Right lobe of liver (tissue), 6 donors: ENCODE measurements around the gene TMEM214. TPM values are rescaled to one million over a fixed set of nuclear protein-coding genes. Genes with fewer than 3 reads are reported as not detected.
A peak's percentile ranks its signal among the peaks of the same experiment; 100 is the strongest.

Source experiments
- ATAC-seq, 4 donors: fragments of 200-7000 bp; cut with Tn5 transposase; one replicate each; pipeline ENCODE4 v1.9.1; 2020; ENCODE audit warnings: mild to moderate bottlenecking in 4 of 4, moderate library complexity in 4 of 4
- DNase-seq, 3 donors: peaks; one replicate each; pipeline ENCODE4 v3.0.0-alpha.2; 2020
- H3K27ac ChIP-seq, 3 donors: fragments of 200-600 bp; one replicate each; pipeline ENCODE4 v1.8.0; 2022
- H3K27me3 ChIP-seq, 2 donors: fragments of 200-600 bp; one replicate each; pipeline ENCODE4 v1.8.0; 2022
- H3K36me3 ChIP-seq, 4 donors: fragments of 200-600 bp; sonication (generic) in 1 of 4; one replicate each; pipeline versions ENCODE4 v1.5.1 to v1.8.0; 2017 to 2022; ENCODE audit warnings: control low read depth in 1 of 4
- H3K4me1 ChIP-seq, 4 donors: fragments of 200-600 bp; sonication (generic) in 1 of 4; one replicate each; pipeline versions ENCODE4 v1.5.1 to v1.8.0; 2017 to 2022; ENCODE audit warnings: control low read depth in 1 of 4
- H3K4me3 ChIP-seq, 3 donors: fragments of 200-600 bp; one replicate each; pipeline ENCODE4 v1.8.0; 2022
- H3K9me3 ChIP-seq, 4 donors: fragments of 200-600 bp; sonication (generic) in 1 of 4; one replicate each; pipeline versions ENCODE4 v1.5.1 to v1.8.0; 2017 to 2022; ENCODE audit warnings: control low read depth in 1 of 4
- POLR2A ChIP-seq: fragments of 450-650 bp; IDR thresholded peaks from one replicate; pipeline ENCODE4 v1.6.1; 2017; ENCODE audit warnings: antibody characterized with exemption, mild to moderate bottlenecking
- WGBS: methylation state at CpG from one replicate; pipeline ENCODE4 v1.1.6; 2018; ENCODE audit warnings: low coverage, low lambda C conversion rate; ENCODE audit not compliant: insufficient coverage; ENCODE audit errors: missing lambda C conversion rate; 5-methylcytosine and 5-hydroxymethylcytosine counted together
- intact Hi-C, 2 donors: fragments of 100-400 bp; cut with DNase I; formaldehyde crosslinking; loops; one replicate each; pipeline versions ENCODE4 v1.11.2 to v1.14.1; 2022
- total RNA-seq, 6 experiments: library from RNA; depleted of rRNA in 2 of 6; stranded (reverse); fragments of >200 nt in 2 of 6; fragmentation: NEBNext Ultra II Directional in 3 of 6; extraction: Animal tissue kit (Norgen Biotek cat#: 25700) in 3 of 6; gene quantifications; one replicate each; pipeline versions ENCODE4 v1.1.0 to v1.2.4, GENCODE V29; 2016 to 2023
- TF ChIP-seq, protein P1 (sequence below), 4 donors: fragments of 200-600 bp in 3 of 4; fragments of 450-650 bp in 1 of 4; IDR thresholded peaks; one replicate each; pipeline versions ENCODE4 v1.5.1 to v1.8.0; 2016 to 2022; ENCODE audit warnings: antibody characterized with exemption in 4 of 4, mild to moderate bottlenecking in 2 of 4
- donor health status: DM: no; HTN: yes; CAD: no.
- donor health status: DM: no; HTN: no; CAD: no.
- donor health status: DM: no; HTN: no; CAD: no.
- donor health status: DM: no; HTN: yes; CAD: no.
- donor health status: DM: no; HTN: yes; CAD: no.

TMEM214 gene
- total RNA-seq, 6 experiments from 2014 or later, result 29.1 to 62.7 (median 50.0) TPM

DNA sequence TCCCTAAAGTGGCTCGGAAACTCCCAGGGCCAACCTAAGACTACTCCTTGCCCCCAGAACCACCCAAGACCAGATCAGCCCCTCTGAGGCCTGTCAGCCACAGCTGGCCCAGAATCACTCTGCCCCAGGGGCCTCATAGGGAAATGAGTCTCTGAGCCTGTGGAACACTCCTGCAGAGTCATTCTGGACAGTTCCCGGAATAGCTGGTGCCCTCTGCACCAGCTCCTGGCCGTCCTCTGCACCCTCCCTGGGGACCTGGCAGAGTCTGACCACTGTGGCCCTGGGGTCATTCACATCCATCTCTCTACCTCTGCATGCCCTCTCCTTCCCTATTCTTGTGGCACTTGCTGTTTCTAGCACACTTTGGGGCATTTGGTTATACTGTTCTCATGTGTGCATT lies 14.6 kb upstream of the TMEM214 start:
- Histone ChIP-seq H3K27ac (peak overlapping the region in 2 of 3 donors; percentile 68 to 78), H3K4me1 (peaks cover 2 to 70% (median 40%) of the 10 kb centered on the region in 4 donors), H3K36me3 (peaks cover 0 to 10% (median 3%) of the 10 kb centered on the region in 4 donors), H3K9me3 (no peaks in the 10 kb centered on the region), H3K27me3 (no peaks in the 10 kb centered on the region), H3K4me3 (no peak overlapping the region)
- ATAC-seq (peak; percentile 73 to 91 (median 82)), DNase-seq (peak; percentile 78 to 88 (median 86))
- intact Hi-C loops, result loop anchor here in 1 of 2 donors (5.0 kb wide), 1 partner anchor 56 kb away; no protein-coding TSS in a partner anchor
- WGBS, result 51% methylated on average over 2 of the region's 3 CpGs
- peak; percentile 35 for TF ChIP-seq POLR2A
- TF ChIP-seq, protein P1, sequence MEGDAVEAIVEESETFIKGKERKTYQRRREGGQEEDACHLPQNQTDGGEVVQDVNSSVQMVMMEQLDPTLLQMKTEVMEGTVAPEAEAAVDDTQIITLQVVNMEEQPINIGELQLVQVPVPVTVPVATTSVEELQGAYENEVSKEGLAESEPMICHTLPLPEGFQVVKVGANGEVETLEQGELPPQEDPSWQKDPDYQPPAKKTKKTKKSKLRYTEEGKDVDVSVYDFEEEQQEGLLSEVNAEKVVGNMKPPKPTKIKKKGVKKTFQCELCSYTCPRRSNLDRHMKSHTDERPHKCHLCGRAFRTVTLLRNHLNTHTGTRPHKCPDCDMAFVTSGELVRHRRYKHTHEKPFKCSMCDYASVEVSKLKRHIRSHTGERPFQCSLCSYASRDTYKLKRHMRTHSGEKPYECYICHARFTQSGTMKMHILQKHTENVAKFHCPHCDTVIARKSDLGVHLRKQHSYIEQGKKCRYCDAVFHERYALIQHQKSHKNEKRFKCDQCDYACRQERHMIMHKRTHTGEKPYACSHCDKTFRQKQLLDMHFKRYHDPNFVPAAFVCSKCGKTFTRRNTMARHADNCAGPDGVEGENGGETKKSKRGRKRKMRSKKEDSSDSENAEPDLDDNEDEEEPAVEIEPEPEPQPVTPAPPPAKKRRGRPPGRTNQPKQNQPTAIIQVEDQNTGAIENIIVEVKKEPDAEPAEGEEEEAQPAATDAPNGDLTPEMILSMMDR (IDR thresholded peaks at IDR 0.05), result no peak

DNA sequence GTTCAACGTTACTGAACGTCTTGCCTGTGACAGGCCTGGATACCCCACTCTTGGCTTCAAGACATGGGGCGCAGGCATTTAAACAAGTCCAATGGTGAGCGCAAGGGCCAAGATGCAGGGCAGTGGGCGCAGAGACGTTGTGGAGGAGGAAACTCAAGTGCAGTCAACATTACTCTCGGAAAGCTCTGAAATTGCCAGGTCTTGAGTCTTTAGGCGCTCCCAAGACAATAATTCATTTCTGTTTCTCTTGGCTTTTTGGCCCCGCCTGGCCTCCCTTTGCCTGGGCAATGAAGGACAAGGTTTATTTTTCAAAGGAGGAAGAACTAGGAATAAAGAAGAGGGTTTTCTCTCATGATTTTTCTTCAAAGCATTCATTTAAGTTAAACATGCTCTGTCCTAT lies 13.3 kb upstream of the TMEM214 start:
- WGBS, result 88% methylated on average over 3 of the region's 9 CpGs
- no peaks in the 10 kb centered on the region for H3K27me3 ChIP-seq
- intact Hi-C loops, result loop anchor here in 1 of 2 donors (5.0 kb wide), 1 partner anchor 57 kb away; no protein-coding TSS in a partner anchor
- no peak for TF ChIP-seq POLR2A
- TF ChIP-seq, protein P1 (IDR thresholded peaks at IDR 0.05), result no peak
- ATAC-seq, result no peak
- no peak overlapping the region for H3K4me3 ChIP-seq
- H3K4me1 ChIP-seq, result peaks cover 2 to 69% (median 40%) of the 10 kb centered on the region in 4 donors
- DNase-seq, result no peak
- peaks cover 0 to 17% (median 6%) of the 10 kb centered on the region in 4 donors for H3K36me3 ChIP-seq
- H3K9me3 ChIP-seq, result no peaks in the 10 kb centered on the region
- peak overlapping the region in 2 of 3 donors; percentile 46 to 53 for H3K27ac ChIP-seq

DNA sequence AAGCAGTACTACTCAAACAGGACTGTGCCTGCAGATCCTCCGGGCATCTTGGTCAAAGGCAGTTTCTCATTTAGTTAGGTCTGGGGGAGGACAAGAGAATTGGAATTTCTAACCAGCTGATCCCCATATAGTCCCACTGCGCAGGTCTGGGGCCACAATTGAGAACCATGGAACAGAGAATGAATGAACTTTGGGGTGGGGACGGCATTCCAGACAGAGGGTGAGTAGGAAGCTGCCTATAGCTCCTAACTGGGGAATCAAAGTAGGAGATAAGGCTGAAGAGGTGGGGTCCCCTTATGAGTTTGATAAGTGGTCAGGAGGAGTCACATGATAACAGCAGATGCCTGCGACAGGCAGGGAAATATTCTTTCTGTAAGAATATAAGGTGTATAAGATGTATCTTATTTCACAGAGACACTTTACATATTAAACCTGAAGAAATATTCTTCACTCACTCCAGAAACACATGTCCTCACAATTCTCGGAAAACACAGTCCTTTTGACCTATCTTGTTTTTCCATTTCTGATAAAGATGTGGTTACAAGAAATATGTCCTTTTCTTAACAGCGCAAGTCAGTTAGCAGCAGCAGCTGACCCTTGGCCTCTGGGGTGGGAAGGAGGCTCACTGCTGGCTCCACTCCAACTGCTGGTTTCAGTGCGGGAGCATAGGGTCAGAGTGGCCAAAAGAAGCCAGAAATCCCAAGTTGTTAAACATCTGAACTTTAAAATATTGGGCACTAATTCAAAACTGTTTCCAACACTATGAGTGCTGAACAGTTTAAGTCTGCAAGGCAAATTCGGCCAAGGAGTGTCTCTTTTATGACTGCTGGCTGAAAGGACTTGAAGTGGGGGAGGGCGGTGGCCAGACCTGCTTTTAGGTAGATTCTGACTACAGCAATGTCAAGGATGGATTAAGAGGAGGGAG lies 12.6 kb upstream of the TMEM214 start:
- H3K27ac ChIP-seq, result peak overlapping the region in 2 of 3 donors; percentile 46 to 53
- peaks cover 0 to 17% (median 6%) of the 10 kb centered on the region in 4 donors for H3K36me3 ChIP-seq
- H3K4me3 ChIP-seq, result no peak overlapping the region
- no peaks in the 10 kb centered on the region for H3K27me3 ChIP-seq
- ATAC-seq (peak; percentile 26 to 45 (median 39)), DNase-seq (peak; percentile 81 to 82 (median 82))
- no peaks in the 10 kb centered on the region for H3K9me3 ChIP-seq
- TF ChIP-seq POLR2A, result no peak
- peaks cover 2 to 62% (median 36%) of the 10 kb centered on the region in 4 donors for H3K4me1 ChIP-seq
- intact Hi-C loops, result loop anchor here (5.0 to 10.0 kb wide), 3 partner anchors 58 to 175 kb away; partner anchors contain the start of genes DPYSL5 (in 1 of the 2) and KHK (in 1 of the 2)
- 49% methylated on average over 9 of the region's 9 CpGs for WGBS

DNA sequence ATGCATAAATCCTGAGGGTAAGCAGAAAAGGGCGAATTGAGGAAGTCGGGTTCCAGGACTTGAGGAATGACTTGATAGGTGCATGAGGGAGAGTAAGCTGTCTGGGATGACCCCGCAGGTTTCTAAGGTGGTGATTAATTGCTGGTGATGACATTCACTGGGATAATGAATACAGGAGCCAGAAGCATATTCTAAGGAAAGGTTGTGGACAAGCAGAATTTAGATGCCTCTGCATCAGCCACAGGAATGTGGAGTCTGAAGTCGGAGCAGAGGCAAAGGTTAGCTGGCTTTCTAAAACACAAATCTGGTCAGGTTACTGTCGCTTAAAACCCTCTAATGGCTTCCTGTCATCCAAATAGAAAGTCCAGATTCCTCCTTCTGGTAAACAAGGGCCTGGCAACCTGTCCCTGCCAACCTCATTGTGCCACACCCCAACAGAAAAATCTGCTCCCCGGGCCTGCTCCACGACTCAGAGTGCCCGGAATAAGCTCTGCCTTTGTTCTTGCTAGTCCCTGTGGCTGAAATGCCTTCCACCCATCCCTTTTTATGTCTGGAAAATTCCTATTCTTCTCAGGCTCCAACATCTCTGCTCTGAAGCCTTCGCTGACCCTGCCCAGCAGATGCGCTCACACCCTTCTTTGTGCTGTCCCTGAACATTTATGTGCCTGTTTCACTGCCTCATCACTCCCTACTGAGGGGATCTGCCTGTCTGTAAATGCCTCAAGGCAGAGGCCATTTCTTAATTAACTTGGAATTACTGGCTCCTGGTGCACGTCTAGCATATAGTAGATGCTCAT lies 11.3 kb upstream of the TMEM214 start:
- Histone ChIP-seq H3K9me3 (no peaks in the 10 kb centered on the region), H3K27me3 (no peaks in the 10 kb centered on the region), H3K27ac (peak overlapping the region in 1 of 3 donors; percentile 53), H3K4me3 (no peak overlapping the region), H3K36me3 (peaks cover 0 to 24% (median 9%) of the 10 kb centered on the region in 4 donors), H3K4me1 (peaks cover 0 to 49% (median 30%) of the 10 kb centered on the region in 4 donors)
- intact Hi-C loops, result loop anchor here in 1 of 2 donors (10.0 kb wide), 2 partner anchors 63 to 177 kb away; partner anchors contain the start of genes DPYSL5 and KHK
- WGBS, result 64% methylated on average over 8 of the region's 11 CpGs
- DNase-seq, result no peak
- TF ChIP-seq, protein P1 (IDR thresholded peaks at IDR 0.05), result no peak
- peak; percentile 28 to 41 (median 31) for ATAC-seq
